Heart right ventricle (tissue), 16 donors: Measurements from ENCODE around the gene TIMM44. TPM values are rescaled to one million over a fixed set of nuclear protein-coding genes. Genes with fewer than 3 reads are reported as not detected.

ENCODE experiments used
- ATAC-seq, 8 donors: fragments of 200-7000 bp; cut with Tn5 transposase; one replicate each; pipeline ENCODE4 v1.9.1; 2020; ENCODE audit warnings: mild to moderate bottlenecking in 8 of 8, moderate library complexity in 8 of 8, moderate number of reproducible peaks in 1 of 8
- DNase-seq, 2 donors: peaks; one replicate each; pipeline ENCODE4 v3.0.0-alpha.2; 2020
- H3K27ac ChIP-seq, 10 donors: fragments of 200-600 bp; sonication (generic) in 2 of 10; one replicate each; pipeline versions ENCODE4 v1.5.0 to v1.8.0; 2020 to 2022; ENCODE audit warnings: mild to moderate bottlenecking in 3 of 10
- H3K27me3 ChIP-seq, 7 donors: fragments of 200-600 bp; one replicate each; pipeline ENCODE4 v1.8.0; 2021 to 2022; ENCODE audit warnings: mild to moderate bottlenecking in 2 of 7
- H3K36me3 ChIP-seq, 9 donors: fragments of 200-600 bp; sonication (generic) in 1 of 9; one replicate each; pipeline versions ENCODE4 v1.5.0 to v1.8.0; 2020 to 2022; ENCODE audit warnings: mild to moderate bottlenecking in 2 of 9
- H3K4me1 ChIP-seq, 9 donors: fragments of 200-600 bp; sonication (generic) in 1 of 9; one replicate each; pipeline versions ENCODE4 v1.5.0 to v1.8.0; 2020 to 2022; ENCODE audit warnings: mild to moderate bottlenecking in 4 of 9
- H3K4me3 ChIP-seq, 10 donors: fragments of 200-600 bp; sonication (generic) in 2 of 10; one replicate each; pipeline versions ENCODE4 v1.5.0 to v1.8.0; 2020 to 2022; ENCODE audit warnings: mild to moderate bottlenecking in 7 of 10, moderate library complexity in 2 of 10
- H3K9me3 ChIP-seq, 11 donors: fragments of 200-600 bp in 10 of 11; sonication (generic) in 2 of 11; one replicate each; pipeline versions ENCODE4 v1.5.0 to v1.8.0; 2013 to 2022; ENCODE audit warnings: mild to moderate bottlenecking in 2 of 11, control low read depth in 1 of 11, moderate library complexity in 1 of 11
- CTCF ChIP-seq, 9 donors: fragments of 200-600 bp; sonication (generic) in 2 of 9; IDR thresholded peaks; one replicate each; pipeline versions ENCODE4 v1.5.0 to v1.8.0; 2021 to 2022; ENCODE audit warnings: antibody characterized with exemption in 9 of 9, mild to moderate bottlenecking in 5 of 9, moderate library complexity in 1 of 9
- whole genome bisulfite sequencing, 2 donors: extraction: QIAGEN DNeasy Blood & Tissue Kit; methylation state at CpG; one replicate each; pipeline ENCODE4 v1.1.7; 2013; ENCODE audit warnings: inconsistent platforms in 1 of 2; 5-methylcytosine and 5-hydroxymethylcytosine counted together
- intact Hi-C, 10 donors: fragments of 100-400 bp; cut with DNase I; formaldehyde crosslinking; loops; one replicate each; pipeline versions ENCODE4 v1.11.1 to v1.14.2; 2022
- polyA plus RNA-seq, 2 donors: library from polyadenylated mRNA; stranded (reverse); fragments of 200-250 nt; gene quantifications; one replicate each; pipeline ENCODE4 v1.2.3, GENCODE V29; 2013
- total RNA-seq, 10 donors: library from RNA; stranded (reverse); fragmentation: NEBNext Ultra II Directional in 3 of 10; extraction: Animal tissue kit (Norgen Biotek cat#: 25700) in 3 of 10; gene quantifications; one replicate each; pipeline versions ENCODE4 v1.2.1 to v1.2.4, GENCODE V29; 2021 to 2023
- donor health status: Arrhythmogenic right ventricular cardiomyopathy.
- donor health status: ischemic (EF 13 %, LVEDD 7.1; RV severe dilation, severe dysfunction).
- donor health status: healthy with polysubstance abuse.
- donor health status: DM: no; HTN: yes; CAD: no.
- donor health status: DM: no; HTN: no; CAD: no.
- donor health status: ischemic (EF 25% LVEDD 6.9; RV normal size, moderate dysfunction).
- donor health status: ischemic (EF 25% LVEDD 5.7; RV mildly dilated, moderate dysfunction).
- donor health status: healthy.
- donor health status: DM: yes; HTN: yes; CAD: no.
- donor health status: Ischemic cardiomyopathy.
- donor health status: ischemic (EF 35%, LVEDD 5.7; RV mildly dilated, moderate dysfunction).
- donor health status: nonischemic (EF 11% LVEDD 7.7; RV severe dilation, severe dysfunction).
- donor health status: DM: yes; HTN: yes; CAD: no.
- donor health status: PGD.
- donor health status: ischemic (EF 29% LVEDD 5.4; RV normal size, mild dysfunction).
- donor health status: nonischemic (EF 23%, LVEDD 6.1; RV moderate dilation, normal function).

TIMM44 gene
- total and polyA plus RNA-seq, 12 donors: 54.9 to 188 (median 73.1) TPM

DNA sequence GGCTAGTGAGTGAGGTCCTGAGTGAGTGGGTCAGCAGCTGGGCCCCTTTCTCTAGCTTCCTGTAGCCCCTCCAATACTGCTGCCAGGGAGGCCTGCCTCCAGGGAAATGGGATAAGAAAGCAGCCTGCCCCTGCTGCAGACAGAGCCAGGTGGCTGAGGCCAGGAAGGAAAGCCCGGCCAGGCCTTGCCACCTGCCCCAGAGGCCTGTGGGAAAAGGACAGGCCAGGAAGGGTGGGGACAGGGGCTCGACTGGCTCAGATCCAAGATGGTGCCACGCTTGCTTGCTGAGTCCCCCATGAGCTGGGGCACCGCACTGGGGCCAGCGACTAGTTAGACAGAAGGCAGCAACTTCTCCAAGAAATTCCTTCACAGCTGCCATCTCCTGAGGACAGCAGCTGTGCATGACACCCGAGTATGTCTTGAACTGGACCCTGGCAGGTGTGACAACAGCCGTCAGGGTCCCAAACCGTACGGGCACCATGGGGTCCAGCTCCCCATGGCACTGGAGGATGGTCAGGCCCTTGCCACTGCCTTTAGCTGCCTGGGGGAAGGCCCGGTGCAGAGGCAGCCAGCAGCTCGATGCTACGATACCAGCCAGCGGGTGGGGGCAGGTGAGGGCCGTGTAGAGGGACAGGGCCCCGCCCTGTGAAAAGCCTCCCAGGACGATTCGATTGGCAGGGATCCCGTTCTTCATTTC lies 64.2 kb downstream of the TIMM44 start:
- H3K27me3 ChIP-seq: peaks cover 0 to 33% (median 13%) of the 10 kb centered on the region in 7 donors
- H3K27ac ChIP-seq: no peak overlapping the region
- H3K4me3 ChIP-seq: no peak overlapping the region
- H3K36me3 ChIP-seq: no peaks in the 10 kb centered on the region
- H3K4me1 ChIP-seq: peaks cover 0 to 6% (median 0%) of the 10 kb centered on the region in 9 donors
- ATAC-seq (peak in 1 of 8 donors; percentile 24), DNase-seq (no peak)
- WGBS, 2 donors: 77 to 79% methylated on average over 18 of the region's 18 CpGs
- H3K9me3 ChIP-seq: no peaks in the 10 kb centered on the region
- TF ChIP-seq CTCF (IDR thresholded peaks at IDR 0.05): no peak
- intact Hi-C loops: no loop called here

DNA sequence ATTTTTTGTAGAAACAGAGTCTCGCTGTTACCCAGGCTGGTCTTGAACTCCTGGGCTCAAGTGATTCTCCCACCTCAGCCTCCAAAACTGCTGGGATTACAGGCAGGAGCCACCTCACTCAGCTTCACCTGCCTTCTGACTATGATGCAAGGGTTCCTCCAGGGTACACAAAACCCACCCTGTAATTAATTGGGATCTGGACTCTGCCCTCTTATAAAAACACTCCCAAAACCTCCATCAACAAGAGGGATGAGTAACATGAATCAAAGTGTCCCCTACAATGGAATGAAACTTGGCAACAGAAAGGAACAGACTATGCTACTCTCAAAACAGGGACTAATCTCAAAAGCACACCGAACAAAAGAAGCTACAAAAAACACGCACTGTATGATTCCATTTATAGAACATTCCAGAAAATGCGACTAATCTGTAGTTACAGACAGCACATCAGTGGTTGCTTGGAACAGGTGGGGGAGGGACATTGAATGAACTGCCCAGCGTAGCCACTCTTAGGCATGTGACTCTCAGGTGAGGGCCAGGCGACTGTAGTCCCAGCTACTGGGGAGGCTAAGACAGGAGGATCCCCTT lies 66.1 kb downstream of the TIMM44 start:
- no peak for ATAC-seq
- no peak overlapping the region for H3K27ac ChIP-seq
- H3K36me3 ChIP-seq: no peaks in the 10 kb centered on the region
- no peak overlapping the region for H3K4me3 ChIP-seq
- no peak for DNase-seq
- H3K4me1 ChIP-seq: peaks cover 0 to 20% (median 8%) of the 10 kb centered on the region in 9 donors
- no peaks in the 10 kb centered on the region for H3K9me3 ChIP-seq
- TF ChIP-seq CTCF (IDR thresholded peaks at IDR 0.05): no peak
- WGBS, 2 donors: 66% methylated on average over 6 of the region's 6 CpGs
- intact Hi-C loops: no loop called here
- peaks cover 4 to 52% (median 32%) of the 10 kb centered on the region in 7 donors for H3K27me3 ChIP-seq

Other genes with a start within 250 kb of the TIMM44 start
- 1 to 10 TPM in 1 of 10 donors, under 1 TPM in 4, not detected in 5; 0.21 to 1.0 (median 0.44) TPM for gene FCER2, start 241.5 kb downstream of the TIMM44 start, total RNA-seq
- under 1 TPM; 0.13 to 0.44 TPM for gene FCER2, start 241.5 kb downstream of the TIMM44 start, polyA plus RNA-seq
- gene CLEC4G, start 211.6 kb downstream of the TIMM44 start, total RNA-seq: 1 to 10 TPM in 3 of 10 donors, under 1 TPM in 4, not detected in 3; 0.25 to 4.2 (median 0.91) TPM
- gene CLEC4G, start 211.6 kb downstream of the TIMM44 start, polyA plus RNA-seq: under 1 TPM; 0.20 to 0.73 TPM
- gene CD209, start 196.1 kb downstream of the TIMM44 start, total RNA-seq: 10 to 100 TPM in 2 of 10 donors, 1 to 10 TPM in 8; 1.6 to 29.6 (median 4.6) TPM
- under 1 TPM; 0.54 to 0.95 TPM for gene CD209, start 196.1 kb downstream of the TIMM44 start, polyA plus RNA-seq
- not detected for gene CLEC4M, start 180.4 kb downstream of the TIMM44 start, total RNA-seq
- not detected for gene CLEC4M, start 180.4 kb downstream of the TIMM44 start, polyA plus RNA-seq
- 10 to 100 TPM; 16.8 to 26.3 (median 20.3) TPM for gene EVI5L, start 113.4 kb downstream of the TIMM44 start, total RNA-seq
- 10 to 100 TPM; 12.9 to 21.0 TPM for gene EVI5L, start 113.4 kb downstream of the TIMM44 start, polyA plus RNA-seq
- gene PRR36, start 69.3 kb downstream of the TIMM44 start, total RNA-seq: under 1 TPM in 1 of 10 donors, not detected in 9; 0.05 TPM
- under 1 TPM; 0.01 to 0.07 TPM for gene PRR36, start 69.3 kb downstream of the TIMM44 start, polyA plus RNA-seq
- gene LRRC8E, start 55.2 kb downstream of the TIMM44 start, total RNA-seq: 1 to 10 TPM in 5 of 10 donors, under 1 TPM in 5; 0.33 to 3.3 (median 0.99) TPM
- 1 to 10 TPM in 1 of 2 donors, under 1 TPM in 1; 0.66 to 1.2 TPM for gene LRRC8E, start 55.2 kb downstream of the TIMM44 start, polyA plus RNA-seq
- gene MAP2K7, start 39.8 kb downstream of the TIMM44 start, total RNA-seq: 10 to 100 TPM; 21.3 to 32.5 (median 24.6) TPM
- gene MAP2K7, start 39.8 kb downstream of the TIMM44 start, polyA plus RNA-seq: 10 to 100 TPM; 13.1 to 53.8 TPM
- gene TGFBR3L, start 28.8 kb downstream of the TIMM44 start, total RNA-seq: 10 to 100 TPM in 2 of 10 donors, 1 to 10 TPM in 8; 1.1 to 11.6 (median 4.7) TPM
- 1 to 10 TPM; 1.9 to 2.3 TPM for gene TGFBR3L, start 28.8 kb downstream of the TIMM44 start, polyA plus RNA-seq
- 10 to 100 TPM in 3 of 10 donors, 1 to 10 TPM in 7; 5.7 to 12.9 (median 9.5) TPM for gene SNAPC2, start 23.3 kb downstream of the TIMM44 start, total RNA-seq
- gene SNAPC2, start 23.3 kb downstream of the TIMM44 start, polyA plus RNA-seq: 10 to 100 TPM in 1 of 2 donors, 1 to 10 TPM in 1; 7.3 to 26.1 TPM
- gene CTXN1, start 17.5 kb downstream of the TIMM44 start, total RNA-seq: under 1 TPM in 6 of 10 donors, not detected in 4; 0.18 to 0.44 (median 0.24) TPM
- gene CTXN1, start 17.5 kb downstream of the TIMM44 start, polyA plus RNA-seq: under 1 TPM in 1 of 2 donors, not detected in 1; 0.74 TPM
- gene ELAVL1, start 62.0 kb upstream of the TIMM44 start, total RNA-seq: 10 to 100 TPM; 44.2 to 60.1 (median 55.3) TPM
- gene ELAVL1, start 62.0 kb upstream of the TIMM44 start, polyA plus RNA-seq: 10 to 100 TPM; 11.6 to 31.7 TPM
- gene CCL25, start 109.1 kb upstream of the TIMM44 start, total RNA-seq: not detected
- not detected for gene CCL25, start 109.1 kb upstream of the TIMM44 start, polyA plus RNA-seq
- under 1 TPM in 3 of 10 donors, not detected in 7; 0.05 to 0.26 (median 0.06) TPM for gene FBN3, start 205.9 kb upstream of the TIMM44 start, total RNA-seq
- gene FBN3, start 205.9 kb upstream of the TIMM44 start, polyA plus RNA-seq: not detected